Panc1 (cell line): ENCODE results near the gene SH3BP4.

Experiments
- TF ChIP-seq, protein P1 (sequence below): fragments of 450-650 bp; IDR thresholded peaks from 2 replicates; pipeline ENCODE4 v1.5.1; 2017; ENCODE audit warnings: mild to moderate bottlenecking
- TF ChIP-seq, protein P2 (sequence below), 2 experiments: IDR thresholded peaks; 2 replicates each; pipeline ENCODE4 v1.6.1; 2011 to 2012; ENCODE audit warnings: low read depth in 2 of 2, control low read depth in 1 of 2, low read length in 1 of 2, mild to moderate bottlenecking in 1 of 2, moderate library complexity in 1 of 2; ENCODE audit not compliant: insufficient read depth in 1 of 2

DNA sequence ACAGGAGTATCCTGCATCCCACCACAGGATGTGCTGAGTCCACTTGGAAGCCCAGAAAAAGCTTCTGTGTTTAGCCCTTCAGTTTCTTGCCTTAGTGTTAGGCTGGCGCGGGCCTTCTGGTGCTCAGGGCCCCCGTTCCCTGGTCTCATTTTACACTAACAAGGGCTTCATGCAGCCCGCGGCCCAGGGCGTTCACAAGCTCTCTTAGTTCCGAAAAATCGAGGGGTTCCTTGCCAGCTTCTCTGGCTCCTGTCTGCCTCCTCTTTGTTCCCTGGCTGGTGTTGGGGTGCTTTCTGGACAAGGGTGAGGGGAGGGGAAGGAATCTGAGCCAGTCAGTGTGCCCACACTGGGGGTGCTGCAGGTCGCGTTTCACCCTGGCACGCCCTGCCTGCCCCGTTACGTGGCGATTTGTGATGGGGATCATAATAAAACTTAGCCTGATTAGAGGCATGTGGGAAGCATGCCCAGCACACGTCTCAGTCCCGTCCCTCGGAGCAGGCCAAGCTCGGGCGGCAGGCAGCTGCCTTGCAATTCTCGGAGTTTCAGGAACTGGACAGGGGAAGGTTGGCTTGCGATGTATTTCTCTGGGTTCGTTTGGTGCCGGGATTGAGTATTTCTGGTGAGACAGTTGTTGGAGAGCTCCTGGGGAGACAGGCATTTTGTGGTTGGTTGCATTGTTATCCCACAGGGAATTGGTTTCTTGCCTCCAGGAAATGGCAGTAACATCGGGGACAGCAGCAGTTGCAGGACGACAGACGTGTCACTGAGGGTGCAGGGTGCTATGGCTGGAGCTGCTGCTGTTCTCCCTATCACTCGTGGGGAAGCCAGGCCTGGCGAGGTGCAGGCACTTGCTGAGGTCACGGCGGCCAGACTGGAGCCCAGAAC, 22.9 kb downstream of the SH3BP4 start:
- TF ChIP-seq, protein P1, sequence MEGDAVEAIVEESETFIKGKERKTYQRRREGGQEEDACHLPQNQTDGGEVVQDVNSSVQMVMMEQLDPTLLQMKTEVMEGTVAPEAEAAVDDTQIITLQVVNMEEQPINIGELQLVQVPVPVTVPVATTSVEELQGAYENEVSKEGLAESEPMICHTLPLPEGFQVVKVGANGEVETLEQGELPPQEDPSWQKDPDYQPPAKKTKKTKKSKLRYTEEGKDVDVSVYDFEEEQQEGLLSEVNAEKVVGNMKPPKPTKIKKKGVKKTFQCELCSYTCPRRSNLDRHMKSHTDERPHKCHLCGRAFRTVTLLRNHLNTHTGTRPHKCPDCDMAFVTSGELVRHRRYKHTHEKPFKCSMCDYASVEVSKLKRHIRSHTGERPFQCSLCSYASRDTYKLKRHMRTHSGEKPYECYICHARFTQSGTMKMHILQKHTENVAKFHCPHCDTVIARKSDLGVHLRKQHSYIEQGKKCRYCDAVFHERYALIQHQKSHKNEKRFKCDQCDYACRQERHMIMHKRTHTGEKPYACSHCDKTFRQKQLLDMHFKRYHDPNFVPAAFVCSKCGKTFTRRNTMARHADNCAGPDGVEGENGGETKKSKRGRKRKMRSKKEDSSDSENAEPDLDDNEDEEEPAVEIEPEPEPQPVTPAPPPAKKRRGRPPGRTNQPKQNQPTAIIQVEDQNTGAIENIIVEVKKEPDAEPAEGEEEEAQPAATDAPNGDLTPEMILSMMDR = no peak
- TF ChIP-seq, protein P2, sequence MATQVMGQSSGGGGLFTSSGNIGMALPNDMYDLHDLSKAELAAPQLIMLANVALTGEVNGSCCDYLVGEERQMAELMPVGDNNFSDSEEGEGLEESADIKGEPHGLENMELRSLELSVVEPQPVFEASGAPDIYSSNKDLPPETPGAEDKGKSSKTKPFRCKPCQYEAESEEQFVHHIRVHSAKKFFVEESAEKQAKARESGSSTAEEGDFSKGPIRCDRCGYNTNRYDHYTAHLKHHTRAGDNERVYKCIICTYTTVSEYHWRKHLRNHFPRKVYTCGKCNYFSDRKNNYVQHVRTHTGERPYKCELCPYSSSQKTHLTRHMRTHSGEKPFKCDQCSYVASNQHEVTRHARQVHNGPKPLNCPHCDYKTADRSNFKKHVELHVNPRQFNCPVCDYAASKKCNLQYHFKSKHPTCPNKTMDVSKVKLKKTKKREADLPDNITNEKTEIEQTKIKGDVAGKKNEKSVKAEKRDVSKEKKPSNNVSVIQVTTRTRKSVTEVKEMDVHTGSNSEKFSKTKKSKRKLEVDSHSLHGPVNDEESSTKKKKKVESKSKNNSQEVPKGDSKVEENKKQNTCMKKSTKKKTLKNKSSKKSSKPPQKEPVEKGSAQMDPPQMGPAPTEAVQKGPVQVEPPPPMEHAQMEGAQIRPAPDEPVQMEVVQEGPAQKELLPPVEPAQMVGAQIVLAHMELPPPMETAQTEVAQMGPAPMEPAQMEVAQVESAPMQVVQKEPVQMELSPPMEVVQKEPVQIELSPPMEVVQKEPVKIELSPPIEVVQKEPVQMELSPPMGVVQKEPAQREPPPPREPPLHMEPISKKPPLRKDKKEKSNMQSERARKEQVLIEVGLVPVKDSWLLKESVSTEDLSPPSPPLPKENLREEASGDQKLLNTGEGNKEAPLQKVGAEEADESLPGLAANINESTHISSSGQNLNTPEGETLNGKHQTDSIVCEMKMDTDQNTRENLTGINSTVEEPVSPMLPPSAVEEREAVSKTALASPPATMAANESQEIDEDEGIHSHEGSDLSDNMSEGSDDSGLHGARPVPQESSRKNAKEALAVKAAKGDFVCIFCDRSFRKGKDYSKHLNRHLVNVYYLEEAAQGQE (IDR thresholded peaks at IDR 0.05; ENCODE audit: insufficient read depth in 1 of 2, low read depth in 2 of 2, low read length in 1 of 2) = peak; percentile 77 to 79
